Measurements from ENCODE around the gene FAM117A. TPM values are rescaled to one million over a fixed set of nuclear protein-coding genes. Genes with fewer than 3 reads are reported as not detected.

The FAM117A gene
- total and polyA plus RNA-seq, 10 of the 15 experiments (the other 5 are each of a cell fraction or from before 2014, with no cell fraction given): 2.1 to 29.6 (median 20.0) TPM

DNA sequence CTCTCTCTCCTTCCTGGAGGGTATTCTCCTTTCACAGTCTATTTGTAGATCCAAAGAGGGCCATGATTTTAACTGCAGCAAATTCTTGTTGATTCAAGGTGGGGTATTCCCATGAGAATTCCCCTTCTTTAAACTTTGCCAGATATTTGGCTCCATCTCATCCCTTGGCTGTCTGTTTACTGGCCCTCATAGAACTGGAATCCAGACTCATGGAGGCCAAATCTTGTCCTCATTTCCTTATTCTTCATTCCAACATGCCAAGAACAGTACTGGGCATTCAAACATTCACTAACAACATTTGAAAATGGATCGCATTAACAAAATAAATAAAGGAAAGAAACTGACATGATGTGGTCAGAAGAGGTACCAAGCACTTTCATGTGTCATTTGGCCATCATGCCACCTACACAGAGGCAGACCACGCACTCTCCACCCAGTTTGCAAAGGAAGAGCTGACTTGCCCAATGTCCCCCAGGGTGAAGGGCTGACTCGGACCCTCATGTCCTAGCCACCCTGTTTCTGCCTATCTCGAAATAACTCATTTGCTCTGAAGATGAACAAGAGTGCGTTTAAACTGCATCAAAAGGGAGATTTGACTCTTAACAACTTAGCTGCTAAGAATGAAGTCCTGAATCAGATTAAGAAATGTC is 33.0 kb downstream of the FAM117A start:
- POLR2A ChIA-PET: interaction anchor here (1.7 kb wide), 2 partner anchors 11 to 33 kb away, joined by 6 to 7 read pairs; partner anchors contain the start of gene FAM117A
- no peak for FAIRE-seq

More for the DNA sequence above, 33.0 kb downstream of the FAM117A start:
- Histone ChIP-seq H3K27me3 (replicated peaks in 1 of 2; ENCODE audit: control insufficient read depth in 2 of 2, insufficient read depth in 2 of 2, low read length in 1 of 2) (no peaks in the 10 kb centered on the region), H3K27ac (ENCODE audit: control insufficient read depth, insufficient read depth) (no peak overlapping the region), H3K9me3 (replicated peaks; ENCODE audit: control insufficient read depth, insufficient read depth, low read length) (no peaks in the 10 kb centered on the region; the same call in 2 of the 3 replicates), H3K4me1 (ENCODE audit: control insufficient read depth, insufficient read depth, low read length) (peaks cover 5% of the 10 kb centered on the region), H3K4me3 (no peak overlapping the region), H3K4me2 (ENCODE audit: control insufficient read depth, insufficient read depth) (no peak overlapping the region), H3K9ac (ENCODE audit: control insufficient read depth, insufficient read depth, low read length) (no peak overlapping the region), H4K20me1 (ENCODE audit: control insufficient read depth, insufficient read depth) (no peaks in the 10 kb centered on the region), H3K79me2 (ENCODE audit: control insufficient read depth, insufficient read depth, low read length) (no peaks in the 10 kb centered on the region), H2AFZ (ENCODE audit: control insufficient read depth, low read depth, low read length) (no peak overlapping the region), H3K36me3 (ENCODE audit: control insufficient read depth in 2 of 2, insufficient read depth in 2 of 2, low read length in 1 of 2) (peaks cover 0 to 8% of the 10 kb centered on the region in 2 experiments; a peak in 3 of 4 replicates)
- intact Hi-C loops (cut with micrococcal nuclease; ENCODE audit: unreplicated experiment) (no loop called here), in situ Hi-C loops (cut with MboI) (no loop called here)
- WGBS (ENCODE audit: insufficient coverage, insufficient replicate concordance, low lambda C conversion rate, missing lambda C conversion rate): 30% methylated on average over 5 of the region's 5 CpGs
- TF ChIP-seq, protein P1, sequence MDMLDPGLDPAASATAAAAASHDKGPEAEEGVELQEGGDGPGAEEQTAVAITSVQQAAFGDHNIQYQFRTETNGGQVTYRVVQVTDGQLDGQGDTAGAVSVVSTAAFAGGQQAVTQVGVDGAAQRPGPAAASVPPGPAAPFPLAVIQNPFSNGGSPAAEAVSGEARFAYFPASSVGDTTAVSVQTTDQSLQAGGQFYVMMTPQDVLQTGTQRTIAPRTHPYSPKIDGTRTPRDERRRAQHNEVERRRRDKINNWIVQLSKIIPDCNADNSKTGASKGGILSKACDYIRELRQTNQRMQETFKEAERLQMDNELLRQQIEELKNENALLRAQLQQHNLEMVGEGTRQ (IDR thresholded peaks at IDR 0.05; ENCODE audit: borderline replicate concordance, low read depth, low read length): no peak
- TF ChIP-seq RUNX3 (IDR thresholded peaks at IDR 0.05; ENCODE audit: low read length) (0 out of 2 replicates have a peak, but pooled peaks have one; percentile 40), IKZF1 (conservative IDR thresholded peaks at IDR 0.05) (no peak), CHD2 (IDR thresholded peaks at IDR 0.05; ENCODE audit: borderline replicate concordance, low read depth, low read length) (no peak)
- no peak for DNase-seq (ENCODE audit: low read depth, low spot score)
- ChIA-PET RAD21 (ENCODE audit: unreplicated experiment) (interaction anchor here (1.0 to 1.3 kb wide), 3 partner anchors 19 to 33 kb away, joined by 3 to 5 read pairs (median 3); partner anchors contain the start of genes FAM117A and SLC35B1), SMC1A (ENCODE audit: uncharacterized antibody, unreplicated experiment) (interaction anchor here (0.7 to 1.8 kb wide), 8 partner anchors 8 to 57 kb away, joined by 3 to 8 read pairs (median 4); no protein-coding TSS in a partner anchor), CTCF (interaction anchor here (1.7 kb wide), 1 partner anchor 23 kb away, joined by 5 read pairs; the partner anchor contains the start of gene SLC35B1)
- ATAC-seq: no peak
- BruUV-seq (replicated peaks): no TSS peak

Data from GM12878 (cell line).